Epidermal melanocyte (primary cell): ENCODE measurements around the gene PPM1H.
"Not testable (repeated sequence)": the region's sequence is repeated elsewhere in the genome, so short reads cannot be mapped to it uniquely, and the experiment has no call there.

ENCODE experiments used
- DNase-seq: peaks from one replicate; pipeline ENCODE4 v3.0.0; 2011; ENCODE audit warnings: low spot score; ENCODE audit not compliant: insufficient read length

Gene PPM1H

GRCh38 chr12:62909340-62909739 is 25.6 kb downstream of the PPM1H start:
- DNase-seq = no peak

GRCh38 chr12:62908674-62909073 is 26.3 kb downstream of the PPM1H start:
- DNase-seq = no peak

DNA sequence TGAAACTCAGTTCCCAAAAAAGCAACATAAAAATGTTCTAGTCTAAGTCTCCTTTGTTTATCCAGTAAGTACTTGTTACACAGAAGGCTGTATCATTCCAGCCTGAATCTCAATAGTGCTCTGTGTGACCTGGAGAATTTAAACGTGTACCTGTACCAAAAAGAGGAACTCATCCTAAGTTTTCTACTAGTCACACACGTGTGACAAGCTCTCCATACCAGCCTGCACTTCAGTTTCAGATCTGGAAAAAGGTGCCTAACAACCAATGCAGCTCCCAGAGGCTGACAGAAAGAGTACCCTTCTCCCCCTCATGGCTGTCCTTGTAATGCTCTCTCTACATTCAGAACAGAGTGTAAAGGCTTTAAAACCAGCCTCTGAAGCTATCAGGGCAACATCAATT is 27.4 kb downstream of the PPM1H start:
- DNase-seq = no peak

- no peak for DNase-seq
Measured at GRCh38 chr12:62907078-62907477, 27.9 kb downstream of the PPM1H start.

- DNase-seq = no peak
Measured at GRCh38 chr12:62903151-62903550, 31.8 kb downstream of the PPM1H start.

DNA sequence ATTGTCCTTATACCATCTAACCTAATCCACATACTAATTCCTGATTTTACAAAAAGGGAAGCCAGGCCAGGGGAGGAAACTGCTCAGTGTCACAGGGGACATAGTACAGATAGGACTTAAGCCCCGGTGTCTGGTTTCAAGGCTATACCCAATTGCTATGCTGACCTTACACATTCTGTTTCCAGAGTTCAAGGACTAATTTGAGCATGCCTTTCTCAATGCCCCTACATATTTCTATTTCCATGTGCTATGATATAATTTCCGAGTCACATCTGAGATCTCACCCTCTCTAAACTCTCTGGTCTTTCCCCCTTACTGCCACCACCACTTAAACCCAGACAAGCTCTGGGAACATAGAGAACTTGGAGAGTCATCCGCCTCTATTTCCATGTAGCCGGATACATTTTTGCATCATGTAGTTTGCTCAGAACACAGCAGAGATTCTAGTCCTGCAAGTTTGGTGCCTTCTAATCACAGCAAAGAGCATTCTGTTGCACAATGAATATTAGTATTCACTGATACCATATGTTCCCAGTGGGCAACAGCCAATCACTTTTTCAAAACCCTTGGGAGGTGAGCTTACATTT is 34.2 kb downstream of the PPM1H start:
- DNase-seq = no peak

DNA sequence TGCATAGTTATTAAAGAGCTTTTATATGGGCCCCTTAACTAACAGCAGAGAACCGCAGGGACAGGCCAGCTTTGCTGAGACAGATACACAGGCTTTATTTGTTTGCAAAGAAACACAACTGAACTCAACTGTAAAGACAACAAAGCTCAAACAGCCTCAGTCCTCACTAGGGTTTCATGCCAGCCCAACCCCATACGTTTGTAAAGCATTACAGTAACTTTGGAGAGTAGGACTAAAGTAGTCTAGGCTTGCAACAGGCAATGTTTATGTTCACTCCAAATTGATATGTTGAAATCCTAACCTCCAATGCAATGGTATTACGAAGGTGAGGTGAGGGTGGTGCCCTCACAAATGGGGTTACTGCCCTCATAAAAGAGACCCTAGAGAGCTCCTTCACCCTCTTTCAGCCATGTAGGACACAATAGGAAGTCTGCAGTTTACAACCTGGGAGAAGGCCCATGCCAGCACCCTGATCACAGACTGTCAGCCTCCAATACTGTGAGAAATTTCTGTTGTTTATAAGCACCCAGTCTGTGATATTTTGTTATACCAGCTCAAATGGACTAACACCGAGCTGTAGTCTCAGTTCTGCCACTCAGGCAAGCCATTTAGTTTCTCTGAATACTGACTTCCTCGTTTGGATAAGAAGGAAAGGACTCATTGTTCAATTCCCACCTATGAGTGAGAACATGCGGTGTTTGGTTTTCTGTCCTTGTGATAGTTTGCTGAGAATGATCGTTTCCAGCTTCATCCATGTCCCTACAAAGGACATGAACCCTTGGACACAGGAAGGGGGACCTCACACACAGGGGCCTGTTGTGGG is 35.2 kb downstream of the PPM1H start:
- DNase-seq = peak; percentile 24

DNA sequence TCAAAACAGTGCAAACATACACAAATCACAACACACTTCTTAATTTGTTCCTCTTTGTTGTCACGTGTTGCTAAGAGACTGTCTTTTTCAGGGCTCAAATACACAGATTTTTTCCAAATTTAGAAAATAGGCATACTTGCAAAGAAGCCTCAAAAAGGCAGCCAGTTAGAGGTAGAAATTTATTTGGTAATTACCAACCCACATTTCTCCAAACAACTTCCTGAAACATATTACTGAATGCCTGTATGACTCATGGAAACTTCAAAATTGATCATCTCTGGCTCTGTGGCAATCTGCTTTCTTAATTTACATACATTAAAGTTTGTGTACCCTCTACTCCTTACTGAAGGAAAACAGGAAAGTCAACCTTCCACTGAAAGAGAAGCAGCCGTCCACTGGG is 36.4 kb downstream of the PPM1H start:
- DNase-seq = no peak

GRCh38 chr12:62895351-62895877 is 39.5 kb downstream of the PPM1H start:
- DNase-seq = no peak

GRCh38 chr12:62893276-62893675 is 41.7 kb downstream of the PPM1H start:
- DNase-seq = no peak

- no peak for DNase-seq
Measured at GRCh38 chr12:62891805-62892549, 43.0 kb downstream of the PPM1H start.

GRCh38 chr12:62888454-62889110 is 46.4 kb downstream of the PPM1H start:
- DNase-seq = no peak

DNA sequence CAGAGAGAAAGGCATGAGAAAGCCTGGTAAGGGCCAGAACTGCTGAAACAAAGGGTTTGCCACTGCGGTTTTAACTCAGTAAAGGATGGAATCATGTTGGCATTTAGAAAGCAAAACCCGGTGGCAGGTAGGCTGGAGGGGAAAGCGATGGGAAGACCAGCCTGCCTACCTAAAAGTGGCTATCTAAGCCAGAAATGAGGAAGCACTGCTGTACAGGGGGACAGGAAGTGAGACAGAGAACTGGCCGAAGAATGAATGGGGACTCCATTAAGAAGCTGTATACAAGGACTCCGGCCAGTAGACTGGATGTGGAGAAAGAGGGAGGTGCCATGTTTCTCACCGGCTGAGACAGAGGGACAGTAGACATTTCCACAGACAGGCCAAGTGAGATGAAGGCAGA is 48.2 kb downstream of the PPM1H start:
- no peak for DNase-seq

- no peak for DNase-seq
Measured at GRCh38 chr12:62885242-62885641, 49.7 kb downstream of the PPM1H start.

DNA sequence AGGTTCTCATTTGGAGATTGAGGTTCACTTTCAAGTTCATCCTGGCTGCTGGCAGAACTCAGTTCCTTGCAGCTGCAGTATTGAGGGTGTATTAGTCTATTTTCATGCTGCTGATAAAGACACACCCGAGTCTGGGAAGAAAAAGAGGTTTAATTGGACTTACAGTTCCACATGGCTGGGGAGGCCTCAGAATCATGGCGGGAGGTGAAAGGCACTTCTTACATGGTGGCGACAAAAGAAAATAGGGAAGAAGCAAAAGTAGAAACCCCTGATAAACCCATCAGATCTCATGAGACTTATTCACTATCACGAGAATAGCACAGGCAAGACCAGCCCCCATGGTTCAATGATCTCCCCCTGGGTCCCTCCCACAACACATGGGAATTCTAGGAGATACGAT is 50.1 kb downstream of the PPM1H start:
- DNase-seq = not testable (repeated sequence)

DNA sequence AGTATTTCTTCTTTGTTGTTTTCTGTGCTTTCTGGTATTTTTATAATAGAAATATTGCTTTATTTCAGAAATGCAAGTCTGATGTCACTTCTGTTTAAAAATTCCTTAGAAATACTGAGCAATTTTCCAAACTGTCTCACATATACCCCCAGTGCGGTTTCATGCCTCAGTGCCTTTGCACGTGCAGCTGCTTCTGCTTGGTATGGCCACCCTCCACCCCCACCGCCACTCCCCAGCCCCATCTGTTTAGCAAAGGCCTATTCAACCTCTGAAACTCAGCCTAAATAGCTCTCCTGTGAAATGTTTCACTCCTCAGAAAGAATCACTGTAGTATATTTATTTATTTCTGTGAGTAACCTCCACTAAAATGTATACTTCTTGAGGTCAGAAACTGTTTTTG is 52.3 kb downstream of the PPM1H start:
- no peak for DNase-seq

GRCh38 chr12:62882140-62882539 is 52.8 kb downstream of the PPM1H start:
- DNase-seq = no peak

DNA sequence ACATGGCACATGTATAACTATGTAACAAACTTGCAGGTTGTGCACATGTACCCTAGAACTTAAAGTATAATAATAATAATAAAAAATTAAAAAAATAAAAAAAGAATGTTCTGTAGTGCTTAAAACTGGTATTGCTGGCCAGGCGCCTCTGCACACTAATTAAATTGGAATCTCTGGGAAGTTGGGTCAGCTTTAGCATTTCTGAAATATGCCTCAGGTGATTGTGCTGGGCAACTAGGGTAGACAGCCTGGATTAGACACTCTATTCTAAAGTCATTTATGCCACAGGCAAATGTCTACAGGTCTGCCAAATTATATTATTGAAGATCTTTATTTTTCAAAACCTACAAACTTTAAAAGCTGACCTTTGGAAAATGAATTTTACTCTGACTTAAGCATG is 55.3 kb downstream of the PPM1H start:
- DNase-seq = no peak

- DNase-seq = not testable (repeated sequence)
Measured at GRCh38 chr12:62879228-62879627, 55.7 kb downstream of the PPM1H start.

DNA sequence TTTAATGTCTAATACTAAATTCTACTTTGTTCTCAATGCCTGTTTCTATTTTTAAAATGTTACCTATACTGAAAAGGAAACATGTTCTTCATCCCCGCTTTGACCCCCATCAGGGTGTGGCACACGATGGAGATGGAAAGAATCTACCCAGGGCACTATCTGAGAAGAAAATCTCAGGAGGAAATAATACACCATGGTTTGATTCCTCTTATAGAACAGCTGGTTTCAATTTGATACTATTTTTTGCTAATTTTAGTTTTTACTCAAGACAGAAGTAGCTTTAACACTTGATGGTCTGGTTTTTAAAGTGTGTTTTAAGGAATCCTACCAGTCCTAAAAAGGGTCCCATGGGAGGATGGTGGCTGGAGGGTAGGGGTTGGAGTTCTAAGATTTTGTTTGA is 56.7 kb downstream of the PPM1H start:
- no peak for DNase-seq

- DNase-seq = no peak
Measured at GRCh38 chr12:62876938-62877548, 57.9 kb downstream of the PPM1H start.
